Upper lobe of right lung (tissue), 1 donor: ENCODE measurements around the gene RCOR2. TPM values are rescaled to one million over a fixed set of nuclear protein-coding genes. Genes with fewer than 3 reads are reported as not detected.

Source experiments
- ATAC-seq: fragments of 200-7000 bp; cut with Tn5 transposase; one replicate; pipeline ENCODE4 v1.9.1; 2020; ENCODE audit warnings: mild to moderate bottlenecking, moderate library complexity
- DNase-seq: peaks from one replicate; pipeline ENCODE4 v3.0.0-alpha.2; 2020
- H3K27ac ChIP-seq: fragments of 200-600 bp; one replicate; pipeline ENCODE4 v1.8.0; 2022
- H3K27me3 ChIP-seq: fragments of 200-600 bp; one replicate; pipeline ENCODE4 v1.8.0; 2022; ENCODE audit warnings: mild to moderate bottlenecking
- H3K36me3 ChIP-seq: fragments of 200-600 bp; one replicate; pipeline ENCODE4 v1.8.0; 2022
- H3K4me1 ChIP-seq: fragments of 200-600 bp; one replicate; pipeline ENCODE4 v1.8.0; 2022
- H3K4me3 ChIP-seq: fragments of 200-600 bp; one replicate; pipeline ENCODE4 v1.8.0; 2022; ENCODE audit warnings: mild to moderate bottlenecking
- H3K9me3 ChIP-seq: fragments of 200-600 bp; one replicate; pipeline ENCODE4 v1.8.0; 2022
- intact Hi-C: fragments of 100-400 bp; cut with DNase I; formaldehyde crosslinking; loops from one replicate; pipeline ENCODE4 v1.11.0; 2022
- total RNA-seq: library from RNA; stranded (reverse); fragmentation: NEBNext Ultra II Directional; extraction: Animal tissue kit (Norgen Biotek cat#: 25700); gene quantifications from one replicate; pipeline ENCODE4 v1.2.1, GENCODE V29; 2021
- TF ChIP-seq, protein P1 (sequence below): fragments of 200-600 bp; IDR thresholded peaks from one replicate; pipeline ENCODE4 v1.8.0; 2022; ENCODE audit warnings: antibody characterized with exemption
- donor health status: DM: no; HTN: yes; CAD: no; lungs with severe emphysema.

RCOR2 gene
- total RNA-seq, 1 donor from 2014 or later = 0.69 TPM

DNA sequence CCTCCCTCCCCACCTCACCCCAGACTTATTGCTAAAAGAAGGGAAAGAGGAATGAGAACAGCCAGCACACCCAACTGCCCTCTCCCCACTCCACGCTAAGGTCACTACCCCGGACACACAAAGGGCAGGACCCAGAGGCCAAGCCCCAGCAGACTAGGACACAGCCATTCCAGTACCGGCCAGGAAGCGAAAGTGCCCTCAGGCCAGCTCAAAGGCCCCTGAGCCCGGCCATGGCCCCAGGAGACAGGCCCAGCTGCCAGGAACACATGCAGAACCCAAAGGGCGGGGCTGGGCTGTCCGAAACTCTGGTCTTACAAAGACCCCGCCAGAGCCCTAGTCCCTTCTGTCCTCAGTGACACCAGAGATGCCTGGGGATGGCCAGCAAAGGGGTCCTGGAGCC lies 5.5 kb downstream of the RCOR2 start:
- TF ChIP-seq, protein P1, sequence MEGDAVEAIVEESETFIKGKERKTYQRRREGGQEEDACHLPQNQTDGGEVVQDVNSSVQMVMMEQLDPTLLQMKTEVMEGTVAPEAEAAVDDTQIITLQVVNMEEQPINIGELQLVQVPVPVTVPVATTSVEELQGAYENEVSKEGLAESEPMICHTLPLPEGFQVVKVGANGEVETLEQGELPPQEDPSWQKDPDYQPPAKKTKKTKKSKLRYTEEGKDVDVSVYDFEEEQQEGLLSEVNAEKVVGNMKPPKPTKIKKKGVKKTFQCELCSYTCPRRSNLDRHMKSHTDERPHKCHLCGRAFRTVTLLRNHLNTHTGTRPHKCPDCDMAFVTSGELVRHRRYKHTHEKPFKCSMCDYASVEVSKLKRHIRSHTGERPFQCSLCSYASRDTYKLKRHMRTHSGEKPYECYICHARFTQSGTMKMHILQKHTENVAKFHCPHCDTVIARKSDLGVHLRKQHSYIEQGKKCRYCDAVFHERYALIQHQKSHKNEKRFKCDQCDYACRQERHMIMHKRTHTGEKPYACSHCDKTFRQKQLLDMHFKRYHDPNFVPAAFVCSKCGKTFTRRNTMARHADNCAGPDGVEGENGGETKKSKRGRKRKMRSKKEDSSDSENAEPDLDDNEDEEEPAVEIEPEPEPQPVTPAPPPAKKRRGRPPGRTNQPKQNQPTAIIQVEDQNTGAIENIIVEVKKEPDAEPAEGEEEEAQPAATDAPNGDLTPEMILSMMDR = no peak
- ATAC-seq (no peak), DNase-seq (no peak)
- no peak overlapping the region for H3K4me3 ChIP-seq
- H3K36me3 ChIP-seq = peaks cover 32% of the 10 kb centered on the region
- H3K4me1 ChIP-seq = peaks cover 12% of the 10 kb centered on the region
- intact Hi-C loops = no loop called here
- H3K27me3 ChIP-seq = no peaks in the 10 kb centered on the region
- no peaks in the 10 kb centered on the region for H3K9me3 ChIP-seq
- H3K27ac ChIP-seq = no peak overlapping the region

DNA sequence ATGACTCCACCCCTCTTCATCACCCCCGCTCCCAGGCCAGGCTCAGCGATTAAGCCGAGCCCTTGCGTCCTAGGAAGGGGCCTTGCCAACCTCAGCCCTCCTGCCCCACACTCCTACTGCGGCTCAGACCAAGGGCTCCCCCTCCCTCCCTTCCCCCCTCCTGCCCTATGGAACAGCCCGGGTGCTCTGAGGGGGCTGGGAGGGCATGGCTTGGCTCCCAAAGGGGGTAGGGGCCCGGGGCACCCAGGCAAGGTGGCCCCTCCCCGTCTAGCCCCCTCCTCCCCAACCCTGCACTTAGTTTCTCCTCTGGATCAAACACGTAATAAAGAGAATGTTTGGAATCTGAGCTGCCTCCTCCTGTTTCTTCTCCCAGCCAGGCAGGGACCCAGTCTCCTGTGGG lies 6.3 kb downstream of the RCOR2 start:
- Histone ChIP-seq H3K4me3 (no peak overlapping the region), H3K27ac (no peak overlapping the region), H3K9me3 (no peaks in the 10 kb centered on the region), H3K27me3 (no peaks in the 10 kb centered on the region), H3K4me1 (peaks cover 4% of the 10 kb centered on the region), H3K36me3 (peaks cover 40% of the 10 kb centered on the region)
- DNase-seq (no peak), ATAC-seq (no peak)
- intact Hi-C loops = no loop called here
- TF ChIP-seq, protein P1 = no peak

DNA sequence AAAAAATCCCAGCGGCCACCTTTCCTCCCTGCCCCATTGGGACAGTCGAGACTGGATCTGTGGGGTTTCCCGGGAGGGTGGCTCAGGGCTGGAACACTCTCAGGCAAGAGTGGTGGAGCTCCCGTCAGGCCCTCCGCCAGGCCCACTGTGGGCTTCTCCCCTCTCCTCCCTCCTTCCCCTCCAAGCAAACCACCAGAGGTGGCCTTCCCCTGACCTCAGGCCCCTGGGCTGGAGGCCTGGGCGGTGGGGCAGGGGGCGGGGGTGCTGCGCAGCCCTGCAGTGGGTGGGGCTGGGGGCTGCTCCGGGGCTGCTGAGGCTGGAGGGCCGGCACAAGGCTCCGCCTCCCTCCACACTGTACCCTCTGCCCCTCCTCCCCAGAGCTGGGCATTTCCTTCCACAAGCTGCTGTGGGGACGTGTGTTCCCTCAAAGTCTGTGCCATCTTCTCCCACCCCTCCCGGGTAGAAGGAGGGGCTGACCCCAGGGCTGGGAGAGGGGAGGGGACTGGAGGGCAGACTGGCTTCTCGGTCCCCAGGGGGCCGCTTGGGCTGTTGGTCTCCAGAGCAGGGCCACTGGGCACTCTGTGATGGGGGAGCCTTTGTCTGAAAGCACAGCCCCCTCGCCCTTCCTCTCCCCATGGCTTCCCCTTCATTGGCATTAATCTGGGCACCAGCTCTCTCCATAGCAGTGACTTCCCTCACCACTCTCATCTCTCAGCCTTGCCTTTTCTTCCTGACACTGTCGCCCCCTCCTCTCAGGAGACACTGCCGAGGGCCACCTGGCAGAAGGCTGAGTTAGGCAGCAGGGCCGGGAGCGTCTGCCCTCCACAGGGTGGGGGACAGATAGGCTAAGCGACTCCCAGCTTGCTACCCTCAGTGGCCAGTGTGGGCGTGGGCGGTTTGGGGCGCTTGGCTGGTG lies 7.1 kb downstream of the RCOR2 start:
- DNase-seq = no peak
- peak; percentile 1 for ATAC-seq
- TF ChIP-seq, protein P1 = no peak
- intact Hi-C loops = no loop called here
- no peaks in the 10 kb centered on the region for H3K4me1 ChIP-seq
- no peaks in the 10 kb centered on the region for H3K27me3 ChIP-seq
- no peaks in the 10 kb centered on the region for H3K9me3 ChIP-seq
- H3K27ac ChIP-seq = no peak overlapping the region
- peaks cover 48% of the 10 kb centered on the region for H3K36me3 ChIP-seq
- H3K4me3 ChIP-seq = no peak overlapping the region

DNA sequence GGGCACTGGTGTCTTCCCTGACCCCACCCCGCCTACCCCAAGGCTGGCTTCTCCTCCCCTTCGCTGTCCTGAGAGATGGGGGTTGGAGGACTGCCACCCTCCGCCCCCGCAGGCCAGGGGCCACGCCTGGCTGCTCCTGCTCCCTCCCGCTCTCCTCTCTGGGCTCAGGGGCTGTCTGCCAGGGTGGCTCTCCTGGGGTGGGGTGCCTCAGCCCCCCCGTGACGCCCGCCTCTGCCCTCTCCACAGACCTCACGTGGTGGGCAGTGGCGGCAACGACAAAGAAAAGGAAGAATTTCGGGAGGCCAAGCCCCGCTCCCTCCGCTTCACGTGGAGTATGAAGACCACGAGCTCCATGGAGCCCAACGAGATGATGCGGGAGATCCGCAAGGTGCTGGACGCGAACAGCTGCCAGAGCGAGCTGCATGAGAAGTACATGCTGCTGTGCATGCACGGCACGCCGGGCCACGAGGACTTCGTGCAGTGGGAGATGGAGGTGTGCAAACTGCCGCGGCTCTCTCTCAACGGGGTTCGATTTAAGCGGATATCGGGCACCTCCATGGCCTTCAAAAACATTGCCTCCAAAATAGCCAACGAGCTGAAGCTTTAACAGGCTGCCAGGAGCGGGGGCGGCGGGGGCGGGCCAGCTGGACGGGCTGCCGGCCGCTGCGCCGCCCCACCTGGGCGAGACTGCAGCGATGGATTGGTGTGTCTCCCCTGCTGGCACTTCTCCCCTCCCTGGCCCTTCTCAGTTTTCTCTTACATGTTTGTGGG lies 8.1 kb downstream of the RCOR2 start:
- ATAC-seq = no peak
- TF ChIP-seq, protein P1 = no peak
- intact Hi-C loops = no loop called here
- Histone ChIP-seq H3K4me1 (no peaks in the 10 kb centered on the region), H3K4me3 (no peak overlapping the region), H3K9me3 (no peaks in the 10 kb centered on the region), H3K27ac (no peak overlapping the region), H3K36me3 (peaks cover 58% of the 10 kb centered on the region), H3K27me3 (no peaks in the 10 kb centered on the region)
- DNase-seq = no peak

GRCh38 chr11:63907808-63908530 lies 9.0 kb downstream of the RCOR2 start:
- Histone ChIP-seq H3K4me3 (no peak overlapping the region), H3K36me3 (peaks cover 67% of the 10 kb centered on the region), H3K9me3 (no peaks in the 10 kb centered on the region), H3K4me1 (no peaks in the 10 kb centered on the region), H3K27ac (no peak overlapping the region), H3K27me3 (no peaks in the 10 kb centered on the region)
- no peak for ATAC-seq
- TF ChIP-seq, protein P1 = no peak
- intact Hi-C loops = no loop called here
- no peak for DNase-seq
